PC-3 (cell line): Measurements from ENCODE around the gene STYXL2.

Source experiments
- EZH2 ChIP-seq: fragments of 300-600 bp; sonication (generic); IDR thresholded peaks from one replicate; pipeline ENCODE4 v1.6.1; 2017; ENCODE audit warnings: antibody characterized with exemption, mild to moderate bottlenecking, low read length; ENCODE audit not compliant: unreplicated experiment
- TF ChIP-seq, protein P1 (sequence below): fragments of 300-600 bp; sonication (generic); conservative IDR thresholded peaks from 2 replicates; pipeline ENCODE4 v1.5.1; 2017; ENCODE audit warnings: antibody characterized with exemption, low read depth, mild to moderate bottlenecking, low read length

DNA sequence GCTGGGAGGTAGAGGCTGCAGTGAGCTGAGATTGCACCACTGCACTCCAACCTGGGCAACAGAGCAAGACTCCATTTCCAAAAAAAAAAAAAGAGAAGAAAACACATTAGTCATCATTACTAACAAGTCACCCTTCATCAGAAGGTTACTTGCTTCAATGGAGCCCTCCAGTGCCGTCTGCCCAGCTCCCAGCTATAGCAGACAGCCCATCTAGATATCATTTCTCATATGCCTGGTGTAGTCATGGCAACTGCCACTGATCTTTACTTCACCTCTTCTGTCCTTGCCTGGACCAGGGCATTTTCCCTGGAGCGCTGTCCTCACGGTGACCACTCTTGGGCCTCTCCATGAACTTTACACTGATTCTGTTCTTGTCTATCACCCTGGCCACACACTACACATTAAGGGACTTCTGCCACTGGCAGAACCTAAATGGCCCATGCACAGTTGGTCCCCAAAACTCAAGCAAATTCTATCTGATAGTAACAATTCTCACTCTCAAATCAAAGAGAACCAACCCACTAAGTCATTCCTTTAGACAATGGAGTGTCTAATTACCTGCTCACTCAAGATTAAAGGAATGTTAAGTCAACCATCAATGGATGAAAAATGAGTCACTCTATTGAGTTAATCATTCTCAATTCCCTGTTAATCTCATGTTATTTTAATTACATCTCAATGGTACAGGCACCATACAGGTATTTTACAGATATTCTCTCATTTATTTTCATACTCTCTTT lies 16.6 kb upstream of the STYXL2 start:
- TF ChIP-seq, protein P1, sequence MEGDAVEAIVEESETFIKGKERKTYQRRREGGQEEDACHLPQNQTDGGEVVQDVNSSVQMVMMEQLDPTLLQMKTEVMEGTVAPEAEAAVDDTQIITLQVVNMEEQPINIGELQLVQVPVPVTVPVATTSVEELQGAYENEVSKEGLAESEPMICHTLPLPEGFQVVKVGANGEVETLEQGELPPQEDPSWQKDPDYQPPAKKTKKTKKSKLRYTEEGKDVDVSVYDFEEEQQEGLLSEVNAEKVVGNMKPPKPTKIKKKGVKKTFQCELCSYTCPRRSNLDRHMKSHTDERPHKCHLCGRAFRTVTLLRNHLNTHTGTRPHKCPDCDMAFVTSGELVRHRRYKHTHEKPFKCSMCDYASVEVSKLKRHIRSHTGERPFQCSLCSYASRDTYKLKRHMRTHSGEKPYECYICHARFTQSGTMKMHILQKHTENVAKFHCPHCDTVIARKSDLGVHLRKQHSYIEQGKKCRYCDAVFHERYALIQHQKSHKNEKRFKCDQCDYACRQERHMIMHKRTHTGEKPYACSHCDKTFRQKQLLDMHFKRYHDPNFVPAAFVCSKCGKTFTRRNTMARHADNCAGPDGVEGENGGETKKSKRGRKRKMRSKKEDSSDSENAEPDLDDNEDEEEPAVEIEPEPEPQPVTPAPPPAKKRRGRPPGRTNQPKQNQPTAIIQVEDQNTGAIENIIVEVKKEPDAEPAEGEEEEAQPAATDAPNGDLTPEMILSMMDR = no peak
- no peak for TF ChIP-seq EZH2
